Lung microvascular endothelial cell (primary cell): ENCODE results near the gene ADAMTSL2. TPM values are rescaled to one million over a fixed set of nuclear protein-coding genes. Genes with fewer than 3 reads are reported as not detected.
A peak's percentile ranks its signal among the peaks of the same experiment; 100 is the strongest.

Experiments used
- DNase-seq, 2 donors: peaks; one replicate each; pipeline versions ENCODE4 v3.0.0 to v3.0.0-alpha.2; 2010; ENCODE audit warnings: low read depth in 2 of 2
- total RNA-seq: library from RNA; depleted of rRNA; stranded (reverse); fragments of >200 nt; gene quantifications from 2 replicates; pipeline ENCODE4 v1.2.1, GENCODE V29; 2014

ADAMTSL2 gene
- under 0.01 TPM in 2 replicates for total RNA-seq

DNA sequence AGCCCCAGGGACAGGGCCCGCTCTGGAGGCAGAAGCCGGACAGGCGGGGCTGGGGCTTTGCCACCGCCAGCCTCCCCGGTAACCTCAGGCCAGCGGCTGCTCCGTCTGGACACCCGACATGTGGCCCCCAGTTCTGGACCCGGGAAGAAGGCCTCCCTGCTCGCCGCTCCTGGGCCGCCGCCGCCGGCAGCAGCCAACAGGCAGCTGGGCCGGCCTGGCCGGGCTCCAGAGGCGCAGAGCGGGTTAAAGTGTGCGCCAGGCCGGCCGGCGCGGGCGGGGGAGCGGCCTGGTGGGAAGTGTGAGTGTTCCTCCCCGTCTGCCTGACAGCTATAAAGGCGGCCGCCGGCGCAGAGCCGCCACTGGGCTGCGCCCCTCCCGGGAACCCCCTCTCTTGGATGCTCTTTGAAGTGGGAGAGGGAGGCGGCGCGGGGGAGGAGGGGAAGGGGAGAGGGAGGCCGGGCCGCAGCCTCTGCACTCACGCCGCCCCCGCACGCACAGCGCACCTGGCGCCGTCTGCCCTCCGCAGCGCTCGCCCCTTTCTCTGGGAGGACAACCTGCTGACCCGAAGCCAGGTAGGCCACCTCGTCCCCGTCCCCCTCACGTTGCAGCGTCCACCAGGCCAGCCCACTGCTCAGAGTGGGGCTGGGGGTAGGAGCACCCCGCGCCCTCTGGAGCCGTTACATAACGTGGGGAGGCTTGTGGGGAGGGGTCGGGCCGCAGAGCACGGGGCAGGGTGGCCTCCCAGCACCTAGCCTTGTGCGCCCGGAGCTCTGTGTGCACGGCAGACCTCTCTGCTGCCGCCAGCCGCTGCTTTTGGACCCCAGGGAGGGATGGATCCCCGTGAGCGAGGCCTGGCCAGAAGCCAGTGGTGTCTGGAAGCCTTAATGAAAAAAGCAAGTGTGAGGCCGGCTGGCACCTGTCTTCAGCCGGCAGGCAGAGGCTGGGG is at the start of gene ADAMTSL2:
TSS of gene ADAMTSL2 (plus strand) at position 359 of the 946 bp plus-strand sequence. CDS start 2,009 bp downstream, outside the sequence.
- DNase-seq = peak; percentile 24 to 74

DNA sequence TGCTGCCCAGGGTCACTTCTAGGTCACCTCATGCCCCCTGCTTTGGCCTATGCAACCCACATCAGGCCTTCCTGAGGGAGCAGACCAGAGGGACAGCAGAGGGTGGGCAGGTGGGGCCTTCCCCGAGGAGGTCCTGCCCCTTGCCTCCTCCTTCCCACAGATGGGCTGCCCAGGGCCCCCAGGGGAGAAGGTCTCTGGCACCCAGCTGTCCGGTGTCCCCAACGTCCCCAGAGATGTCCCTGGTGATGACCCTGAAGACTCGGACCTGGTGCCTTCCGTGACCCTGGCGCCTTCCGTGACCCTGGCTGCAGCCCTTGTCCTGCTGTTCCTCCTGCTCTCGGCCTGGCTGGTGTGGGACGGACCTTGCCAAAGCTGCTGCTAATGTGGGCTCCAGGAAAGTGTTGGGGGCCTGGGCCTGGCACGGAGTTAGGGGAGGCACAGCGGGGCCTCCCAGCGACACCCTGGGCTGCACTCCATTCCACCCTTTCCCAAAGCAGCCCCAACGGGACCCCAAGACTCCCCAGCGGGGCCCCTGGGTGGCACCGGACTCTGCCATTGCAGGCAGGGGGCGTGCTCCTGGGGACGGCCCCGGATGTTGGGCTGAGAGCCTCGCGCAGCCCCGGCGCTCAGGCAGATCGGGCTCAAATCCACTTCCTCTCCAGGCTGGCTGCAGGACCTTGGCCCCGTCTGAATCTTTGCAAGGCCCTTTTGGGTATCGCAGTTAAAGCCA is 48.8 kb upstream of the ADAMTSL2 start:
- DNase-seq = no peak

- no peak for DNase-seq
Observed at GRCh38 chr9:133487331-133487725, 47.2 kb upstream of the ADAMTSL2 start.

- no peak for DNase-seq
Observed at GRCh38 chr9:133488686-133489252, 45.7 kb upstream of the ADAMTSL2 start.

GRCh38 chr9:133489253-133490190 is 45.0 kb upstream of the ADAMTSL2 start:
- no peak for DNase-seq

GRCh38 chr9:133490201-133490681 is 44.3 kb upstream of the ADAMTSL2 start:
- DNase-seq = no peak

GRCh38 chr9:133490865-133491655 is 43.4 kb upstream of the ADAMTSL2 start:
- DNase-seq = no peak

DNA sequence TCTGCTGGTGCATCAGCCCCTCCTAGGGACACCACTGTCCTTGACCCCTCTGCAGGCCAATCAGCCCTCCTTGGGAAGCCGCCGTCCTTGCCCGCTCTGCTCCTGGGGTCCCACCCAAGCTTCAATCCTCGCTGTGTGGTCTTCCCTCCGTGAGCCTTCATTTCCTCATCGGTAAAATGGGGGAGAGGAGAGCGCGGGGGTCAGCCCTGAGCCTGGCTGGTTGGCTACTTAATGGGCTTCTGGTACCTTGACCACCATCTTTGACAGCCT is 42.9 kb upstream of the ADAMTSL2 start:
- no peak for DNase-seq

- DNase-seq = peak in 1 of 2 donors; percentile 57
Observed at GRCh38 chr9:133492061-133493021, 42.2 kb upstream of the ADAMTSL2 start.

- DNase-seq = no peak
Observed at GRCh38 chr9:133493428-133493827, 41.1 kb upstream of the ADAMTSL2 start.

DNA sequence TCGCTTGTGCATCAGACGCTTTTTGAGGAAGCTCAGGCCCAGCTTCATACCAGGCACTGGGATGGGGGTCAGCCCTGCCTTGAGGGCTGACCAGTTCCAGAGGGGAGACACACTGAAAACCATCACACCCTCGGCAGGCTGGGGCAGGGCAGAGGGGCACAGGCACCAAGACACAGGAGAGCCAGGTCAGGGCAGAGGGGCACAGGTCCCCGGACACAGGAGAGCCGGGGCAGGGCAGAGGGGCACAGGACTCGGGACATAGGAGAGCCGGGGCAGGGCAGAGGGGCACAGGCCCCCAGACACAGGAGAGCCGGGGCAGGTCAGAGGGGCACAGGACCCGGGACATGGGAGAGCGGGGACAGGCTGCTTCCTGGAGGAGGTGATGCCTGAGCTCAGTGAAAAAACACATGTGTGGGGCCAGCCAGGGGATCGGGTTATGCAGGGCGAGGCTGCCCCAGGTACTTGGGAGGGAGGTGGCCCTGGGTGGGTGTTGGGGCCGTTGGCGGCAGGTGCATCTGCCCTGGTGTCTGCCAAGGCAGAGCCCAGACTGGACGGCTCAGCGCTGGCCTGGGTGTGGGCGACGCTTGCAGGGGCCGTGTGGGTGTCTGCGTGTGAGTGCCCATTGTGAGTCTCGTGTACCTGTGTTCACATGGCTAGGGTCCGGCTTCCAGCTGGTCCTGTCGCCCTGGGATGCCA is 40.5 kb upstream of the ADAMTSL2 start:
- DNase-seq = no peak

- no peak for DNase-seq
Observed at GRCh38 chr9:133494636-133495326, 39.7 kb upstream of the ADAMTSL2 start.

- DNase-seq = no peak
Observed at GRCh38 chr9:133495327-133496293, 38.9 kb upstream of the ADAMTSL2 start.

GRCh38 chr9:133496861-133497842 is 37.4 kb upstream of the ADAMTSL2 start:
- no peak for DNase-seq

- no peak for DNase-seq
Observed at GRCh38 chr9:133499132-133499891, 35.2 kb upstream of the ADAMTSL2 start.
